HG03558 (cell line): ENCODE data around the gene BRD7.

Experiments
- ATAC-seq: cut with Tn5 transposase; IDR thresholded peaks from one replicate; pipeline ENCODE4 v1.9.1; 2021; ENCODE audit warnings: moderate number of reproducible peaks; ENCODE audit not compliant: unreplicated experiment; ENCODE audit errors: extremely low read depth

The BRD7 gene

DNA sequence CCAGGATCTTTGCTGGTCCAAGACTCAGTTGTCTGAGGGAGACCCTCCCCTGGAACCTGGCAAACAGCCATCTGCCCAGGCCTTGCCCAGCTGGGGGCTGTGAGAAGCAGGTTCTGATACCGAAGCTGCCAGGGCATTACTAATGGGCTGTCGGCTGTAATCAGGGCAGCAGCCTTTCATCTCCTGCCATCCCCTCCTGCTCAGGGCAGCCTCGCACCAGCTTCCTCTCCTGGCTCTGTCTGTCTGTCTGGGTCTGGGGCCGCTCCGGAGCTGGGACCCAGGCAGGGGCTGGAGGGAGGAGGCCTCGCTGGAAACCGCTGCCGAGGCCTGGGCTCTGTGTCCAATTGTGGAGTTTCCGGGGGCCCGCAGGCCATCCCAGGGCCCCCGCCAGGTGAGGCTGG, 21.6 kb upstream of the BRD7 start:
- ATAC-seq, result no peak

DNA sequence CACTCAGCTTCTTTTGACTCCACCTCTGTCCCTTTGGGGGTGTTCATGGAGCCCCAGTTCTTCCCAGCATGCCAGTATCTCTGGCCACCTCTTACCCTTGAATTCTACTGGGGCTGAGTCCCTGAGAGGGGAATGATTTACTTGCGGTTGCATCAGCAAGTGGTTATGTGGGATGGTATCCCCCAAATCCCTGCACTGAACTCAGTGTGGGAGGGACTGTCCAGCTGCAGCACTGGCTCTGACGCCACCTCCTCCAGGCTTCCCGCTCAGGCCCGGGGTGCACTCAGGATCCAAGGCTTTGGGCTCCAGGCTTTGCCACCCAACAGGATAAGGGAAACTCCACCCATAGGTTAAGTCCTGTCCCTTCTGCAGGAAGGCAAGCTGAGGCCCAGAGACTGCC, 21.1 kb upstream of the BRD7 start:
- ATAC-seq, result no peak

DNA sequence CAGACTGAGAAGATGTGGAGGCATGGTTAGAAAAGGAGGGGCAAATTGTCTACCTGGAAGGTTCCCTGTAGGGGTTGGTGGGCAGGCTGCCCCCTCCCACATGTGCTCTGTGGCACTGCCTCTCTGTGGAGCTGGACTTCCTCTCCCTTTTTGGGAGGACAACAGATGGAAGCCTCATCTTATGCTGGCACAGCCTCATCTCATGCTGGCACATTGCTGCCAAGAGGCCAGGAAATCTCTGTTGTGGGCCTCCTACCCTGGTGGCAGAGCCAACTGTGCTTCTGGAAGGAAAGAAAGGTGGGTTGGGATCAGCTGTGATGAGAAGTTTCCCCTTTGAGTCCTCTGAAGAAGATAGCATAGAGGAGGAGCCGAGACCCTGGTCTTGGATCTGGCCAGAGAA, 19.7 kb upstream of the BRD7 start:
- no peak for ATAC-seq

DNA sequence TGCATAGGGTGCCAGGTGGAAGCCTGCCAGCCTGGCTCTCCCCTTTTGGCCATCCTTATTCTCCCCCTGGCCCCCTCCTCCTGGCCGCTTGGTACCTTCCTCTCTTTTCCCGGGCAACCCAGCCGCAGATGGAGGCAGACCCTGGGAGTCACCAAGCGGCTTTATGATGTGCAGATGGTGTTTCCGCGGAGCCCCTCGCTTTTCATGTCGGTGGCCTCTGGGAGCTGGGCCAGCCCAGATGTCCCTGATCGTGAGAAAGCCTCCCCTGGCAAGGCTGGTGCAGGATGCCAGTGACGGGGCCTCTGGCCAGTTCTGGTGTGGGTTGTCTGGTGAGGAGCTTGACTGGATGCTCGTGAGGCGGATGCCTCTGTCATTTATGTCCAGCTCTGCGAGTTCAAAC, 18.0 kb upstream of the BRD7 start:
- no peak for ATAC-seq

DNA sequence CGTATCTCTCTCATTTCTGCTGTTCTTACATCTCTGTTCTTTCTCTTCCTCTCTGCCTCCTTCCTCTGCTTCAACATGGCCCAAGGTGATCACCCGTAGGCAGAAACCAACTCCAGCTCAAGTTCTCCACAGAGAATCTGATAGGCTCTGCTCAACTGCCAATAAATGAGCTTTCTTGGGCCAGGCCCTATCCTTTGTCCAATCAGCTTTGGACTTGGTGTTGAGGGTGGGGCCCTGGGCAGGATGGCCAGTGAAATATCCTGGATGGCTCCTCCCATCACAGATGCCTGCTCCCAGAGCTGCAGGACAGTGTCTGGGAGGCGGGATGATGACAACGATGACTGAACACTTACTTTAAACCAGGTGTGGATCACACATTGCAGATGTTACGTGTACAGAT, 17.4 kb upstream of the BRD7 start:
- ATAC-seq, result no peak

DNA sequence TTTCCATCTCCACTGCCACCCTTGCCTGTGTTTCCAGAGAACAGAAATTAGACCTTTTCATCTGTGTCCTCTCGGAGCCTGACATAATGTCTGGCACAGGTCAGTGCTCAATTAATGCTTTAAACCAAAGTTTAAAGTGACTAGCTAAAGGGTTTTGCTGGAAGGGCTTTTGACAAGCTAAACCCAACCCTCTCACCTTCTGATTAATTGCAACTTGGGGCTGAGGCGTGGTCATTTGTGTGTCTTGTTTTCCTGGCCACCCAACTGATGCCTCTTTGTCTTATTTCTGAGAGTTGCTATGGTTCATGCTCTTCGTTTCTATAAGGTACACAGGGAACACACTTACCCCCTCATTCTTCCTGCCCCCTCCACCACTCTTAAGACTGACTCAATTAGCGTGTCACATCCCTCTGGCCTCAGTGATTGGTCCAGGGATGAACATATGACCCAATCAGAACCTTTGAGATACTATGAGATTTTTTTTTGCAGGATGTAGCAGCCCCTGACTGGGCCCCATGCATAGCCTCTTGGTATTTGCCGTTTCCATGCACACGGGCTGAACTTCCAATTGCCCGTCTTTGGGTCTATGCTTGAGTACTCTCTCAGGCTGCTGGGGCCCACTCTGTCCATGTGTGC, 15.8 kb upstream of the BRD7 start:
- no peak for ATAC-seq

DNA sequence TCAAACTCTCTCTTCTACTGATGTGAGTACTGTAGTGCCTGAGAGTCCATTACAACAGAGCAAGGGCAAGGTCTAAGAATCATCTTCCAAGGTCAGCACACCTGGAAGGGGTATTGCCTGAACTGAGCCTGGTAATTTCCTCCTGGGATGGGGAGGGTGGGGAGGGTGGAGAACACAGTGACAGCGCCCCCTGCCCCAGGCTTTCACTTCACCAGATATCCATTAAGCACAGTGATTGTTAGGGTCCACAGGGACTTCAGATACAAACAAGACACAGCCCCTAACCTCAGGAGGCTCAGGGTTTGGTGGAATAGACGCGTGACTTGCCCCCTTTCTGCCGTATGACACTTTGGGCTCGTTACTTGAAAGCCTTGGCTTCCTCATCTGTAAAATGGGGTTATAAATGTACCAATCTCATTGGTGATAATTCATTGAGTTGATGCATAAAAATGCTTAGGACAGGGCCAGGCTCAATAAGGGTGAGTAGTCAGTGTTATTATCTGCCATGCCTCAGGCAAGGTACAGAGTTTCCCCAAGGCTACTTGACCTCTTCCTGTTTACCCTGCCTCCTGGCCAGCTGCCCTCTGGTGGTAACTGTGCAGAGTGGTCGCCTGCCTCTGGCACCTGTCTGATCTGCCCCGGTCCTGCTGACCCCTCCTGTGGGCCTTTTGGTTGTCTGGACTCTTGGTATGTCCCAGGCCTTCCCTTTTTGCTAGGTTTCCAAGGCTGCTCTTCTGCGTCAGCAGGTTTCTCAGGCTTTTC, 13.1 kb upstream of the BRD7 start:
- ATAC-seq, result no peak

DNA sequence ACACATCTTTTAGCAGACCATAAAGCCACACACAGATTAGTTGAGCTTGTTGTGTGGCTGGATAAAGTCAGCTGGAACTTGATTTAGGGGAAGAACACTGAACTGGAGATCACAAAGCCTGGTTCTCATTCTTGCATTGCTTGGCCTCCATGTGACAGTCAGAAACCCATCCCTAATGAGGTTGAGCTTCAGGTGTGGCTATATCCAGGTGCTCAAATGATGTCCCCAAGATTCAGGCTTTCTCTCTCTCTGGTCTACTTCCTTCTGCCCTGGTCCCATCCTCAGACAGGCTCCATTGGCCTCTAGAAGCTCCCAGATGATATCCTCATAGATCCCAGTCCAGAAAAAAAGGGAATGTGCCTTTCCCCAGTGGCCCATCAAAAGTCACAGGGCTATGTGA, 9.6 kb upstream of the BRD7 start:
- ATAC-seq, result no peak

DNA sequence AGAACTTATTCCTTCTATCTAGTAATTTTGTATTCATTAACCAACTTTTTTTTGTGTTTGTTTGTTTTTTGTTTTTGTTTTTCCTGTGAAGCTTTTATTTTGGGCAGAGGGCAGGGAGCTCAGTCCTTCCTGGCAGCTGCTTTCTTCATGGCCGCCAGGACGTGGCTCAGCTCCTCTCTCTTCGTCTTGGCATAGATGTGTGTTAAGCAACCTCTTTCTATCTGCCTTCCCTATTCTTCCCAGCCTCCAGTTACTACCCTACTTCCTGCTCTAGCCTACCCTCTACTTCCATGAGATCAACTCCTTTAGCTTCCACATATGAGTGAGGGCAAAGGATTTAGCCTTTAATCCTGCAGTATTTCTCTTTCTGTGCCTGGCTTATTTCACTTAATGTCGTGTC, 8.2 kb upstream of the BRD7 start:
- no peak for ATAC-seq

DNA sequence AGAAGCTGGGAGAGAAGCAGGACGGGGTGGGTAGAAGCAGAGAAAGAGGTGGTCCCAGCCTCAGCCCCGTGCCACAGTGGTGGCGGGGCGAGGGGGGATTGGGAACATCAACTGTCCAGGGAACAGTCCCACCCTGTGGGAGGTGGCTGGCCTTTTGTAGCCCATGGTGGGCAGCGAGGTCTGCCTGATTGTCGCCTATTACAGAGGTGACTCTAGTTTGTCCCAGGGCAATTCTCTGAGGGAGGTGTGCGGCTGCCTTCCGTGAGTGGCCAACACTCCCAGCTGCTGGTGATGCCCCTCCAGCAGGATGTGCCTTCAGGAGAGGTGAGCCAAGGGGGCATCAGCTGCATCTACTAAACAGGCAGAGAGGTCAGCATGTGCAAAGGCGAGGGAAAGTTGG, 5.0 kb upstream of the BRD7 start:
- no peak for ATAC-seq

DNA sequence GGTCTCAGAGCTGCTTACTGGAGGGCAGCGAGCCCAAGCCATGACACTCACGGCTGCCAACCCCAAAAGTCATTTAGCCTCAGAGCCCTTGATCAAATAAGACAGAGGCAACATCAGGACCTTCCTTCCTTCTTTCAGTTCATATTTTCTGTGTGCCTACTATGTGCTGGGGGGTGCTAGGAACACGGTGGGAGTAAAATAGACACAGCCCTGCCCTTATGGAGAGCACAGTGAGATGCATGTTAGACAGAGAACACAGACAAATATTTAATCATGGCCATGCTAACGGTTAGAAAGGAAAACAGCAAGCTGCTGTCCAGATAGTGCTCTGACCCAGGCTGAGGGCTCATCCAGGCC, 4.5 kb upstream of the BRD7 start:
- no peak for ATAC-seq

DNA sequence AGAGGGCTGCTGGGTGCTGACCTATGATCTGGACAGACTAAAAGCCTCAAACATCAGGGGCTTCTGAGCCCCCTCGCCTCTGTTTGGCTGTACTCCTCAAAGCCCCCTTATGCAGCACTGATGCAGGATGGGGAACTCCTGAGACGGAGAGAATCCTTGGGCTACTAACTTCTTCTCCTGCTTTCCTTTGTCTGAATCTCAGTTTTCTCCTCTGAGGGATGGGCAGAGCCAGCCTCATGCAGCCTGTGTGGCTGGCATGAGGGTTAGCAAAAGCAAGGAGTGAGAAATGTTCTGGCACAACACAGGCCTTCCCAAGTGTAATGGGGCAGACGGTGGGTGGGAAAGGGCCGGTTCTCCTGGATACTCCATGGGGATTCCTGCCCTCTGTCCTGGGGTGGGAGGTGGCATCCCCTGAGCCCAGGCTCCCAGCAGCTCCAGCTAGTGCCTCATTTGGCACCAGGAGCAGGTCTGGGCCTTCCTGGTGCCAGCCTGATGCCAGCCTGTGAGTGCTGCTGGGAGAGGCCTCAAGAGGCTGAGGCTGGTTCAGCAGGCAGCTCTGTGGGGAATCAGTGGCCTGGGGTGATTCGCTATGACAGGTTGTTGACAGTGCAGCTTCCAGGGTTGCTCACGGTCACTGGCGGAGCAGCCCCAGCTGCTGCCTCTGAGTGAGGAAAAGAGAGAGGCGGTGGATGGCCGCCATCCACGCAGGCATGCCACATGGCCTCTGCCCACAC, 4.0 kb upstream of the BRD7 start:
- ATAC-seq, result no peak

DNA sequence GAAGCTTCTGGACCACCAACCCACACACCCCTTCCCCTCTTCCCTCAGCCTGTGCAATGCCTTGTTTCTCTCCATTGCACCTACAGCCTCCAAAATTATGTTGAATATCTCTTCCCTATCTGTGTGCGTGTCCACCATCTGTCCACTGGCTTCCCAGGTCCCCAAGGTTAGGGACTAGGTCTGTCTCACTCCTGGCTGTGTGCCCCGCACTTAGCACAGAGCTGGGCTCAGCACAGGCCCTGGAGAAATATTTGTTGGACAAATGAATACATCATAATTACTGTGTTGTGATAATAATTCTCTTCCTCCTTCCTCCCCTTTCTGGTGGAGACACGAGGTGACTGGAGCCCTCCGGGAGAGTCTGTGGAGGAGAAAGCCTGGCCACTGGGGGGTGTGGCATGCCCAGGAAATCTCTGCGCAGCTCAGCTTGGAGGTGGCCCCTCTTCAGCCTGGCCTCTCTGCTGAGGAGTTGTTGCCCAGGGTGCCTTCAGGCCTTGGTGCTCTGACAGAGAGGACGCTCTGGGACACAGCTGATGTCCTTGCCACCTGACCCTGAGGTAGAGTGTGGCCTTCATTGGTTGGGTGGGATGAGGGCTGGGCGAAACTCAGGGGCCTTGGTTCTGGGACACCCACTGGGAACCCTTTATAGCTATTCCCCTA, 3.3 kb upstream of the BRD7 start:
- ATAC-seq, result no peak

DNA sequence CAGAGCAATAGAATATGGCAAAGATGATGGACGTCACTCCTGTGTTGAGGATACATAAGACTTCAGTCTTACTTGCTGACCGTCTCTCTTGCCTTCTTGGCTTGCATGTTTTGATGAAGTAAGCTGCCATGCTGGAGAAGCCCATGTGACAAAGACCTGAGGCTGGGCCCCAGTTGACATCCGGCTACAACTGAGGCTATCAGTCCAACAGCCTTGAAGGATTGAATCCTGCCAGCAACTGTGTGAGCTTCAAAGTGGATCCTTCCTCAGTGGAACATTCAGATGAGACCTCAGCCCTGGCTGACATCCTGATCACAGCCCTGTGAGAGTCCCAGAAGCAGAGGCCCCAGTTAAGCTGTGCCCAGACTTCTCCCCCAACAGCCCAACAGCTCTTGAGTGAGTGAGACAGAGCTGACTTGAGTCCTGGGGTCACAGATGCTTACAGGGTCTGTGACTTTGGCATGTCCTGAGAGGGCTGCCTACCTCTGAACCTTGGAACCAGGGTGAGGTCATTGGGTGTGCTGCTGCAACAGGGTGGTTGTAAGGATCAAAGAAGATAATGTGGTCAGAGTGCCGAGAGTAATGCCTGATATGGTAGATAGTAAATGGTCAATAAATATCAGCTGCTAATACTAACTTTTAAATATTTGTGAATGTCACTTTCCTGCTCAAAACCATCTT, 2.4 kb upstream of the BRD7 start:
- ATAC-seq, result no peak

DNA sequence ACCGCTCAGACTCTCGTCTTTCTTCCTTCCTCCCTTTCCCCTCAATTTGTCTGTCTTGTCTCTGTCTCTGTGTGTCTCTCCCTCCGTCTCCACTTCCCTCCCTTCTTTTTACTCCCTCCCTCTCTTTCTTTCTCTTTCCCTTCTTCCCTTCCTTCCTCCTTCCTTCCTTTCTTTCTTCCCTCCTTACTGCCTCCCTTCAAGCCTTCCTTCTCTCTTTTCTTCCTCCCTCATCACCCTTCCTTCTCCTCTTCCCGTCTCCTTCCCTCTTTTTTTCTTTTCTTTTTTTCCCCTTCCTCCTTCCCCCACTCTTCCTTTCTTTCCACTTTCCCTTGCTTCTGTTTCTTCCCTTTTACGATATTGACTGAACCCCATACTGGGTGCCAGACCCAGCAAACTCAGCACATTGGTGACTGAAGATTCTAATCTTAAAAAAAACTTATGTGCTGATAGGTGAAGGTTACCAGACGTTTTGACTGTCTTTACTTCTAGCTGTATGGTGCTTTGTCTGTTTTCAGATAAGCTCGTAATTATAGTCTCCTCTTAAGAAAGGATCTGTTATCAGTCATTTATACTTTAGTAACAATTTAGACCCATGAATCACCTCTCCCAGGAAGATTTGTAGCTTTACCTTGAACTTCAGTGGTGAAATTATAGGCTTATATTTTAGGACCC, 481 bp upstream of the BRD7 start:
- ATAC-seq, result no peak

DNA sequence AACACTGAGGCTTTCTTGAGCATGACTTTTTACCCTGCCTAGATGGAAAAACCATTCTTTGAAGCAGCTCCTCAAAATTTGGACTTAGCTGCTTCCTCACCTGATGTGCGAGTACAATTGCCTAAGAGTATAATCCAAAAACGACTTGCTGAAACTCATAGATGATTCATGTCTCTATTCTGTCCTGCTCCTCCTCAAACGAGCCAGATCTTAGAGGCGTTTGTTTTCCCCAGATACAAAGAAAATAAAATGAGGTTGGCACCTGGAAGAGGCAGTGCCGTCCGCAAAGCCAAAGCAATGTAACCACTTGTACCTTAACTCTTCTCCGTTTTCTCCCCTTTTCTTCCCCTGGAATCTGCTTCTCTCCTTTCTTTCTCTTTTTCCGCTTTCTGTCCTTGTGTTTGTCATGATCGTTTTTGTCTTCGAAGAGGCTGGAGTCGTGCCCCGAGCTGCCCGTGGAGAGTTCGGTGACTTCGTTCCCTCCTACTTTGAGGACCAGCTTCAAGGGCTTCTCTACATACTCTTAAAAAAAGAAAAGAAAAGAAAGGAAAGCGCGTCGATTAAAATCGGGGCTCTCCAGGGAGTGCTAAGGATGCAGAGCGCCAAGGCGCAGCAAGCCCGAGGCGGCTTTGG, 895 bp downstream of the BRD7 start:
- ATAC-seq, result no peak

DNA sequence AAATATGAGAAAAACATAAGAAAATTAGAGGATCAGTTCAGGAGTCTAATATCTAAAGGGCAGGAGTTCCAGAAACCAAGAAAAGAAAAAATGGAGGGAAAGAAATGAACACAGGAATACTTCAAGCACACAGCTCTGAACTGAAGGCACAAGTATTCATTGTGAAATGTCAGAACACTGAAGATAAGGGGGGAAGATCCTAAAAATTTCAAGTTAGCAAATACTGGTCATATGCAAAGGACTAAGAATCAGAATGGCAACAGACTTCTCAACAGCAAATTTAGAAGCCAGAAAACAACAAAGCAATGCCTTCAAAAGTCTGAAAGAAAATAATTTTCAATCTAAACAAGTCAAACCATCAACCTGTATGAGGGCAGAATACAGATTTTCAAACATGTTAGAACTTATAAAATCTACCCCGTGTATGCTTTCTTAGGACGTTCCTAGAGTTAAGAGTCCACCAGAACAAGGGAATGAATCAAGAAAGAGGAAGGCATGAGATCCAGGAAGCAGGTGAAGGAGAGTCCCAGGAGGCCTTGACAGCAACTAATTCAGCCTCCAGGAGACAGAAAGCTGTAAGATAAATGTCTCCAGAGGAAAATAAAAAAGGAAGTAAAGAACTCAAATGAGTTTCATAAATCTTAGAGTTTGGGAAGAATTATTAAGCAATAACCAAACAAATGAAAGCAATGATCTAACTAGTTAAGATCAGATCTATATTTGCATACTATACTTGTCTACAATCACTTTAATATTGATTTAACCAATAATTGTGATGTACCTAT, 2.8 kb downstream of the BRD7 start:
- ATAC-seq, result no peak

DNA sequence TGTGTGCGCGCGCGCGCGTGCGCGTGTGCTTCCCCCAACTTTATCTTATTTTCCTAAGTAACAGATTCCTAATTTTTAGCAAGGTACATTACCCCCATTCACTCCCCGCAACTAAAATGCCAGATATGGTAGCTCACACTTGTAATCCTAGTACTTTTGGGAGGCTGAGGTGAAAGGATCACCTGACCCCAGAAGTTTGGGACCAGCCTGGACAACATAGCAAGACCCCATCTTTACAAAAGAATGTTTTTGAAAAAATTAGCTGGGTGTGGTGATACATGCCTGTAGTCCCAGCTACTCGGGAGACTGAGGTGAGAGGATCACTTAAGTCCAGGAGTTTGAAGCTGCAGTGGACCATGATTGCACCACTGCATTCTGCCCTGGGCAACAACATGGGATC, 5.1 kb downstream of the BRD7 start:
- no peak for ATAC-seq

DNA sequence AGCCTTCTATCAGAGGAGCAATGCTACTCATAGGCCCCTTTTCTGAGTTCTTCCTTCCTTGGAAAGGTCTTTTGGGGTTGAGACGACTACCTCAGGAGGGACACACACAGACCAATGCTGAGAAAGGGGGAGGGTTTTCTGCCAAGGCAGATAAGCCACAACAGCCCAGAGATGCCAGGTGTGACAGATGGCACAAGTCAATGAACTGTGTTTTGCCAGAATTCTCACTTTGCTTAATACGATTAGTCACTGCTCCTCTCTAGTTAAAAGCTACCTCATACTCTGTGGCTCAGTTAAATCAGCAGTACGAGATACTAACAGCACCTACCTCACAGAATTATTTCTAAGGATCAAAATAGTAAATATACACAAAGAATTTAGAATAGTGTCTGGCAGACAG, 8.0 kb downstream of the BRD7 start:
- no peak for ATAC-seq
